ENCODE data around the gene TAMALIN.

Gene TAMALIN

DNA sequence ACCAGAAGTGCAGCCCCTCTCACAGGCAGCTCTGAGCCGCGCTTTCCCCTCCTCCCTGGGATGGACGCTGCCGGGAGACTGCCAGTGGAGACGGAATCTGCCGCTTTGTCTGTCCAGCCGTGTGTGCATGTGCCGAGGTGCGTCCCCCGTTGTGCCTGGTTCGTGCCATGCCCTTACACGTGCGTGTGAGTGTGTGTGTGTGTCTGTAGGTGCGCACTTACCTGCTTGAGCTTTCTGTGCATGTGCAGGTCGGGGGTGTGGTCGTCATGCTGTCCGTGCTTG, 12.3 kb upstream of the TAMALIN start:
- TF ChIP-seq, protein P1, sequence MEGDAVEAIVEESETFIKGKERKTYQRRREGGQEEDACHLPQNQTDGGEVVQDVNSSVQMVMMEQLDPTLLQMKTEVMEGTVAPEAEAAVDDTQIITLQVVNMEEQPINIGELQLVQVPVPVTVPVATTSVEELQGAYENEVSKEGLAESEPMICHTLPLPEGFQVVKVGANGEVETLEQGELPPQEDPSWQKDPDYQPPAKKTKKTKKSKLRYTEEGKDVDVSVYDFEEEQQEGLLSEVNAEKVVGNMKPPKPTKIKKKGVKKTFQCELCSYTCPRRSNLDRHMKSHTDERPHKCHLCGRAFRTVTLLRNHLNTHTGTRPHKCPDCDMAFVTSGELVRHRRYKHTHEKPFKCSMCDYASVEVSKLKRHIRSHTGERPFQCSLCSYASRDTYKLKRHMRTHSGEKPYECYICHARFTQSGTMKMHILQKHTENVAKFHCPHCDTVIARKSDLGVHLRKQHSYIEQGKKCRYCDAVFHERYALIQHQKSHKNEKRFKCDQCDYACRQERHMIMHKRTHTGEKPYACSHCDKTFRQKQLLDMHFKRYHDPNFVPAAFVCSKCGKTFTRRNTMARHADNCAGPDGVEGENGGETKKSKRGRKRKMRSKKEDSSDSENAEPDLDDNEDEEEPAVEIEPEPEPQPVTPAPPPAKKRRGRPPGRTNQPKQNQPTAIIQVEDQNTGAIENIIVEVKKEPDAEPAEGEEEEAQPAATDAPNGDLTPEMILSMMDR (IDR thresholded peaks at IDR 0.05; ENCODE audit: low read depth, low read length, missing control alignments): no peak
- DNase-seq (ENCODE audit: extremely low read depth, low read depth): no peak
- no peak overlapping the region for H3K4me3 ChIP-seq (replicated peaks; ENCODE audit: low read depth, low read length)

DNA sequence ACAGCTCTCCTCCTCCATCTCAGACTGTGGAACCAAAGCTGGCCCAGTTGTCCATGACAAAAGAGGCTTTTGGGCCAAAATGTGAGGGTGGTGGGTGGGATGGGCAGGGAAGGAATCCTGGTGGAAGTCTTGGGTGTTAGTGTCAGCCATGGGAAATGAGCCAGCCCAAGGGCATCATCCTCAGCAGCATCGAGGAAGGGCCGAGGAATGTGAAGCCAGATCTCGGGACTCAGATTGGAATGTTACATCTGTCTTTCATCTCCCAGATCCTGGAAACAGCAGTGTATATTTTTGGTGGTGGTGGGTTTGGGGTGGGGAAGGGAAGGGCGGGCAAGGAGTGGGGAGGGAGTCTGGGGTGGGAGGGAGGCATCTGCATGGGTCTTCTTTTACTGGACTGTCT, 11.8 kb upstream of the TAMALIN start:
- DNase-seq (ENCODE audit: extremely low read depth, low read depth): no peak
- no peak overlapping the region for H3K4me3 ChIP-seq (replicated peaks; ENCODE audit: low read depth, low read length)
- TF ChIP-seq, protein P1 (IDR thresholded peaks at IDR 0.05; ENCODE audit: low read depth, low read length, missing control alignments): no peak

DNA sequence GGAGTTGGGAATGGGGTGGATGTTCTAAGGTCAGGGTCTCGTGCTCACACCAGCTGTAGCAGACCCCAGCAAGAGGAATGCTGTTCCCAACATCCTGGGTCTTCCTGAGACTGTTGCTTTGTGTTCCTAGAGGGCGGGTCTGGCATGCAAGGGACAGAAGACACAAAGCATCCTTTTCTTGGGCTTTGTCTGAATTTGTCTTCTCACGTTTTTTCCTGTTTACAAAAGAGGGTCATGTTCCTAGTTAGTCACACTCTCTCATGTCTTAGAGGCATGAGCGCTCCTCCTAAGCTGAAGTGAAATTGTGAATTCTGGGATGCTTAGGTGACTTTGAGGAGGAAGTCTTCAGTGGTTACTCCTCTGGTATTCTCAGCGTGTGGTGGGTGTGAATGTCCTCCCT, 9.6 kb upstream of the TAMALIN start:
- TF ChIP-seq, protein P1 (IDR thresholded peaks at IDR 0.05; ENCODE audit: low read depth, low read length, missing control alignments): no peak
- no peak for DNase-seq (ENCODE audit: extremely low read depth, low read depth)

DNA sequence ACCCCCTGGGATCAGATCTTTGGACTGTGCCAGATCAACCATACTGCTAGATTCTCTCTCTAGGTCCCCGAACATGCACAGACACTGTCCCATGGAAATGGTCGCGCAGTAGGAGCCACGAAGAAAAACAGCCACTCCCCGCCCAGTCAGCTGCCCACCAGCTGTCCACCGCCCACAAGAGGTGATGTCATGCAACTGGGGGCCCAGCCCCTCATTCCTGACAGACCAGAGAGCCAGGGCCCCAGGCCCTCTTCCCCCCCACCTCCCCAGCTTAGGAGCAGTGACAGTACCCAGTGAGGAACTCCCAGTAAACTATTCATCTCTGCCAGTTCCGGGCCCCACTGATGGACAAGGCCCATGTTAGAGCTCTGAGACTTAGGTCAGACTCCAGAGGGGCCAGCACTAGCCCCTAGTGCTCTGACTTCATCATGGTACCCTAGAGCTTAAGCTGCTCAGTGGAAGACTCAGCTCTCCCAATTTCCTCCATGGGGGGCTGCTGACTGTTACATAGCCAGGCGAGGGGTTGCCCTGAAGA, 3.7 kb upstream of the TAMALIN start:
- no peak overlapping the region for H3K4me3 ChIP-seq (replicated peaks; ENCODE audit: low read depth, low read length)
- no peak for DNase-seq (ENCODE audit: extremely low read depth, low read depth)
- TF ChIP-seq, protein P1 (IDR thresholded peaks at IDR 0.05; ENCODE audit: low read depth, low read length, missing control alignments): no peak

More for the DNA sequence above, 9.6 kb upstream of the TAMALIN start:
- no peak overlapping the region for H3K4me3 ChIP-seq (replicated peaks; ENCODE audit: low read depth, low read length)

DNA sequence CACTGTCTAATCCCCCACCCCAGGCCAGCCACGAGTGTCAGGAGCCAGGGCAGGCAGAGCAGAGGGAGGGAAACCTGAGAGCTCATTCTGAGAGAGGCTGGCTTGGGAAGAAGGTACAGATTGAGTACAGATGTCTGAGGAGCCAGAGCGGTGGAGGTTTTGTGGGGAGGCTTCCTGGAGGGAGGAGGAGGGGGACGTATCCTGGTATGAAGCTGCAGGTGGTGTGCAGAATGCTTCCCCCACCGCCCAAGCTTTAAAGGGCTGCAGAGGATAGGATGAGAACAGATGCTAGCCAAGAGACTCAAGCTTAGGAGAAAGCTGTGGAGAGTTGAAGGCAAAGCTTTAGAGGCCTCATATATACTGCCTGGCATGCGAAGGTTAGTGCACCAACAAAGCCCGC, 3.2 kb upstream of the TAMALIN start:
- no peak overlapping the region for H3K4me3 ChIP-seq (replicated peaks; ENCODE audit: low read depth, low read length)
- TF ChIP-seq, protein P1 (IDR thresholded peaks at IDR 0.05; ENCODE audit: low read depth, low read length, missing control alignments): no peak
- no peak for DNase-seq (ENCODE audit: extremely low read depth, low read depth)

DNA sequence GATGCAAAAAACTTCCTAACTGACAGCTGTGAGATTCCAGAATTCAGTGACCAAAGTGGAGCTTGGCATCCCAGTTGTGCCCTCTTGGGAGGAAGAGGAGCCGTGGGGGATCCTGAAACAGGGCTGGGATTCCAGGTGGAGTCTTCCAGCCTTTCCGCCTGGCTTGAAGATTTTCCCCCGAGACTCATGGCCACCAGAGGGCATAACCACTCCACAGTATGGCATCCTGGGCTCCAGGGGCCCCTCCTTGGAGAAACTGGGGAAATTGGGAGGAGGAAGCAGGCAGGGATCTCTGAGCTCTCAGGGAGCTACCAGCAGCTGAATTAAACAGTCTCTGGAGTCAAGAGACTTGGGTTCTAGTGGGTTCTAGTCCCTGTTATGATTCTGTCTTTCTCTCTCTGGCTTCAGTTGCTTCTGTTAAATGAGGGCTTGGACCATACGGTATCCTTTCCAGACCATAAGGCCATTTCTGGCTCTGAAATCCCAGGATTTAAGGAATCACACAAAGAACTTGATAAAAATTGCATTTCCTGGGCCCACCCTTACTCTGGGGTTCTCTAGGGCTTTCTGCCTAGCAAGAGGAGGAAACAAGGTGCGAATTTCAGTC, 2.6 kb upstream of the TAMALIN start:
- DNase-seq (ENCODE audit: extremely low read depth, low read depth): no peak
- TF ChIP-seq, protein P1 (IDR thresholded peaks at IDR 0.05; ENCODE audit: low read depth, low read length, missing control alignments): peak; percentile 75
- H3K4me3 ChIP-seq (replicated peaks; ENCODE audit: low read depth, low read length): no peak overlapping the region

All from HFF-Myc (cell line).